ENCODE results near the gene PIK3R5.

PIK3R5 gene

DNA sequence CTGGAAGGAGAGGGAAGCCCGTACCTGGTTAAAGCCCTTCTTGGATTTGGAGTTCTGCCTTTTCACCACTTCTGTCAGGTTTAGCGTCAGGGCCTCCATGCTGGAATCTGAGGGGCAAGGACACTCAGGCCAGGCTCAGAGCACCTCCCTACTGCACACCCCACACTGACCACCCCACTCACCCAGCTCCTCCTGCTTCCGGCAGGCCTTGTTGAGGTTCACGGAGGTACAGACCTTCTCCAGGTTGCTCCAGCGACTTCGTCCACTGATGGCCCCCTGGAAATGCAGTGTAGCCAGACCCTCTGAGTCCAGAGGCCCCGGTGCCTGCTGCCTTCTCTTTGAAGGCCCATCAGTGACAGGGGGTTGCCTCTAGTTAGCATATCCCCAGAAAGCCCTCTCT lies 83.9 kb downstream of the PIK3R5 start:
- H3K4me3 ChIP-seq (ENCODE audit: low read depth, low read length) = no peak overlapping the region
- no peak for DNase-seq (ENCODE audit: low read depth)
- no peak for TF ChIP-seq CTCF (IDR thresholded peaks at IDR 0.05; ENCODE audit: insufficient read depth, low read depth, low read length, missing control alignments)

DNA sequence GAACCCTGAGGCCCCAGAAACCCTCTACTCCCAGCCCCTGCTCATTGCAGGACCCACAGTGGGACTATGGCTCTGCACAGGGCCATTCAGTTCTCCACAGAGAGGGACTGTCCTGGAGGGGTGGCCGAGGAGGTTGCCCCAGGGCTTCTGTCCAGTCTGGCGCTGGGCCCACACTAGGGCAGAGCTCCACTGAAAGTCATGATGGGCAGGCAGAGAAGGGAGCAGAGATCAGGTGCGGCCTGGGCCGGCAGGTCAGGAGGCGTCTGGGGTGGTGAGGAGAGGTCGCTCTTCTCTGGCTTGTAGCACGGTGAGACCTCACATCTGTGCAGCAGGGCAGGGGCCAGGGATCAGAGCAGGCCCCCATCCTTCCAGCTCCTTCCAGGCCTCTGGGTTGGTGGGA lies 85.0 kb downstream of the PIK3R5 start:
- no peak overlapping the region for H3K4me3 ChIP-seq (ENCODE audit: low read depth, low read length)
- TF ChIP-seq CTCF (IDR thresholded peaks at IDR 0.05; ENCODE audit: insufficient read depth, low read depth, low read length, missing control alignments) = no peak
- DNase-seq (ENCODE audit: low read depth) = no peak

DNA sequence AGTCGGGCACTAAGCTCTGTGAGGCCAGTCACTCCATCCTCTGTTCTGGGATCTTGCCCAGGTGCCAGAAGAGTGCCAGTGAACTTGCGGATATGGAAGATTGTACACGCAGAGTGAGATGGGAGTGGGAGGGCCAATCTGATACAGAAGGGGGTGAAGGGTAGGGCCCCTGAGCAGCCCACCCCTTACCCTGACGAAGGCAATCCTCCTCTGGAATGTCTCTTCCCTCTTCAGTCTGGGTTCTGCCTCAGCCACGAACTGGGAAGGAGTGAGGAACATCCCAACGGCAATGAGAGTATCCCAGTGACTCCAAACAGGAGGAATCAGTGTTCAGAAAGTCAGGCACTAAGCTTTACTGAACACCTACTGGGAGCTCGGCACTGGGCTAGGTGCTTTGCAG lies 86.1 kb downstream of the PIK3R5 start:
- no peak overlapping the region for H3K4me3 ChIP-seq (ENCODE audit: low read depth, low read length)
- DNase-seq (ENCODE audit: low read depth) = no peak
- TF ChIP-seq CTCF (IDR thresholded peaks at IDR 0.05; ENCODE audit: insufficient read depth, low read depth, low read length, missing control alignments) = no peak

DNA sequence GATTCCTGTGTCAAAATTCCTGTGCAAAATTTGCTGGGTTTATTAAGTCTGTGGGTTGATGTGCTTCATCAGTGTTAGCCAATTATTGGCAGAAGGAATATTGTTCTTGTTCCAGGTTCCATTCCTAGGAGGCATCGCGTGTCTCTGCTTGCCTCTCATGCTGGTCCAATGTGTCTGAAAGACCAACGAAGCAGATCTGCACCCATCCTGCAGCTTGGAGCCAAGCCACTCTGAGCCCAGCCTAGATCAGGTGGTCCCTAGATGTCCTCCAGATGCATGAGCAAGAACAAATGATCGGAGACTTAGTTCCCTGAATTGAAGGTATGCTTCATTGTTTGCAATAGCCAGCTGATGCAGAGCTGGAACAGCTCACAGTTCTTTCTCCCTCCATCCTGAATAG lies 87.5 kb downstream of the PIK3R5 start:
- TF ChIP-seq CTCF (IDR thresholded peaks at IDR 0.05; ENCODE audit: insufficient read depth, low read depth, low read length, missing control alignments) = no peak
- no peak for DNase-seq (ENCODE audit: low read depth)

GRCh38 chr17:8875957-8876356 lies 89.5 kb downstream of the PIK3R5 start:
- TF ChIP-seq CTCF (IDR thresholded peaks at IDR 0.05; ENCODE audit: insufficient read depth, low read depth, low read length, missing control alignments) = no peak
- no peak for DNase-seq (ENCODE audit: low read depth)
- H3K4me3 ChIP-seq (ENCODE audit: low read depth, low read length) = no peak overlapping the region

More for the DNA sequence above, 87.5 kb downstream of the PIK3R5 start:
- H3K4me3 ChIP-seq (ENCODE audit: low read depth, low read length) = no peak overlapping the region

GRCh38 chr17:8875436-8875835 lies 90.1 kb downstream of the PIK3R5 start:
- no peak for DNase-seq (ENCODE audit: low read depth)
- no peak for TF ChIP-seq CTCF (IDR thresholded peaks at IDR 0.05; ENCODE audit: insufficient read depth, low read depth, low read length, missing control alignments)
- H3K4me3 ChIP-seq (ENCODE audit: low read depth, low read length) = no peak overlapping the region
